HS-5 (cell line): ENCODE measurements around the gene PAEP.
"Not testable (repeated sequence)": the region's sequence is repeated elsewhere in the genome, so short reads cannot be mapped to it uniquely, and the experiment has no call there.

Experiments
- DNase-seq: peaks from one replicate; pipeline ENCODE4 v3.0.0-alpha.2; 2012; ENCODE audit warnings: low read depth

PAEP gene

DNA sequence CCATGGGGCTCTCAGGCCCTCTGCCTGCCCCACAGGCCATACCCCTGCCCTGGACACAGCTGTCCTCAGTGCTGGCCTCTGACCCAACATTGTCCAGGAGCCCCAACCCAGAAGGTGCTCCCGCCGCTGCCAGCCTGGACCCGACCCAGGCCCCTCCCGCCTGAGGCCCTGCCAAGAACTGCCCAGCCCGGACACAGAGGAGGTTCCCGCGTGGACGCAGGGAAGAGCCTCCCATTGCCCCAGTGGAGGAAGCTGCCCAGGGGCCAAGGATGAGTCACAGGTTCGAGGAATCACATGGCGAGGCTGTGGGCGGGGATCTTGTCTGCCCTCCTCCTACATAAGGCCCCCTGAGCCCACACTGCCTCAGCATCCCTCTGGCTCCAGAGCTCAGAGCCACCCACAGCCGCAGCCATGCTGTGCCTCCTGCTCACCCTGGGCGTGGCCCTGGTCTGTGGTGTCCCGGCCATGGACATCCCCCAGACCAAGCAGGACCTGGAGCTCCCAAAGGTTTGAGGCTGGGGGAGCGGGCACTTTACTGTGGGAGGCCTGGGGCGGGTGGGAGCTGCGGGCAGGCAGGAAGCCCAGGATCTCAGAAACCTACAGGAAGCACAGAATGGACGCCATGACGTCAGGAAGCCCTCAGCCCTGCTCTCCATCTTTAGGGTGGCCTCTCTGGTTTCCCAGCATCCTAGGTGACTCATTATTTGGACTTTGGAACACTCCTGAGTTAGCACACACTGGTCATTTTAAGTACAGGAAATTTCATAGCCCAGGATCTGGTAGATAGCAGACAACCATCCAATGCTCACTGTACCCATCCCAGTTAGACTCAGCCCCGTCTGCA, at the start of gene PAEP:
Gene PAEP, plus strand, starts transcription at position 366 of the 844 bp plus-strand sequence.
- no peak for DNase-seq

DNA sequence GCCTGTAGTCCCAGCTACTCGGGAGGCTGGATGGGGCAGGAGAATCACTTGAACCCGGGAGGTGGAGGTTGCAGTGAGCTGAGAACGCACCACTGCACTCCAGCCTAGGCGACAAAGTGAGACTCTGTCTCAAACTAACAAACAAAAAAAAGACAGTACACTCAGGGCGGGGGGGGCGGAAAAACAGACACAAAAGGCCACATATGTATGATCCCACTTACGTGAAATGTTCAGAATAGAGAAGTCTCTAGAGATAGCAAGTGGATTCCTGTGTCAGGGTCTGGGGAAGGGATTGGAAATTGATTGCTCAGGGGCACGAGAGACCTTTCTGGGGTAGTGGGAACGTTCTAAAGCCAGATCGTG, 49.3 kb upstream of the PAEP start:
- DNase-seq, result no peak

DNA sequence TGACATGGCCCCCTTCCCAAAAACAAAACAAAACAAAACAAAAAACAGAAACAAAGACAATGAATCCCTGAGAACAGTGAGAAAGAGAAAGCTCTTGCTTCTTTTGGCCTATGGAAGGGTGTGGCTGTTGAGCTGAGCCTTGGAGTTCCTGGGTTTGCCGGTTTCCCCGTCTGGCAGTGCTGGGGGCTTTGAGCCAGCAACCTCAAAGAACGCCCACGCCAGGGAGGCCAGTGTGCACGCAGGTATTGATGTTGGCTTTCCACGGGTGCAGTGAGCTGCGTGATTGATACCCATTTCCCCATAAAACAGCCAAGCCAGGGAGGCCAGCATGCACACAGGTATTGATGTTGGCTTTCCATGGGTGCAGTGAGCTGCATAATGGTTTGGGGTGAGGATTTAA, 48.7 kb upstream of the PAEP start:
- no peak for DNase-seq

DNA sequence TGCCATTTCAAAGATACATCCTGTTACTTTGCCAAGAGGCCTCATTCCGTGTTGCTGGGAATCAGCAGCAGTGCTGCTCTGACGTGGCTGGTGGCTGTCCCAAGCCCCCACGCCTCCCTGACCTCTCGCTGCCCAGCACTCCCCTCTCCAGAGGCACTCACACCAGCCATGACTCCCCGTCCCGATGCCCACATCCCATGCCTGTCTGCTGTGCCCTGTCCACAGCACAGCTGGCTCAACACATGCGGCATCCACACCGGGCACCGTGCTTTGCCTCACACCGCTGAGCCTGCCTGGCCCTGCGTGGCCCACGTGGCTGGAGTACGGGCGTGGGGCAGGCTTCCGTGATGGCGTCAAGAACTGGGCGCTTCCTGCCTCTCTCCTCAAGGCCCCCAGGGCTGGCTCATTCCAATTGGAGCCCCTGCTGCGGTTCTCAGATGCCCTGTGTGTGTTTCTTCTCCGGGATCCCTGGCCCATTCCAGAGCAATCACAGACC, 48.2 kb upstream of the PAEP start:
- DNase-seq, result no peak

DNA sequence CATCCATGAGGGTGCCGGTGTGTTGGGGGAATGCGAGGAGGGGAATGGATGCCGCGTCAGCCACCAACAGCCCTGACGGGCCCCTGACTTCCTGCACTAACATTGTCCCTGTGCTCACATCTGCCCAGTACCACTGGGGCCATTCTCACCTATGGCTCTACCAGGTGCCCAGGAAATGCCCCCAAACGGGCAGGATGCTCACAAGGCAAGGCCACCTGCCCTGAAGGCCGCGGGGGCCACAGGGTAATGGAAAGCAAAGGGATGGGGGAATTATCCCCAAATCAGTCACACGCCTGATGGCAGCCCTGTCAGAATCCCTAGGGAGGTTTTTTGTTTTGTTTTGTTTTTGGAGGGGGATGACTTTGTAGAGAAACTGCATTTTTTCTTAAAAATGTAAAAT, 47.6 kb upstream of the PAEP start:
- not testable (repeated sequence) for DNase-seq

DNA sequence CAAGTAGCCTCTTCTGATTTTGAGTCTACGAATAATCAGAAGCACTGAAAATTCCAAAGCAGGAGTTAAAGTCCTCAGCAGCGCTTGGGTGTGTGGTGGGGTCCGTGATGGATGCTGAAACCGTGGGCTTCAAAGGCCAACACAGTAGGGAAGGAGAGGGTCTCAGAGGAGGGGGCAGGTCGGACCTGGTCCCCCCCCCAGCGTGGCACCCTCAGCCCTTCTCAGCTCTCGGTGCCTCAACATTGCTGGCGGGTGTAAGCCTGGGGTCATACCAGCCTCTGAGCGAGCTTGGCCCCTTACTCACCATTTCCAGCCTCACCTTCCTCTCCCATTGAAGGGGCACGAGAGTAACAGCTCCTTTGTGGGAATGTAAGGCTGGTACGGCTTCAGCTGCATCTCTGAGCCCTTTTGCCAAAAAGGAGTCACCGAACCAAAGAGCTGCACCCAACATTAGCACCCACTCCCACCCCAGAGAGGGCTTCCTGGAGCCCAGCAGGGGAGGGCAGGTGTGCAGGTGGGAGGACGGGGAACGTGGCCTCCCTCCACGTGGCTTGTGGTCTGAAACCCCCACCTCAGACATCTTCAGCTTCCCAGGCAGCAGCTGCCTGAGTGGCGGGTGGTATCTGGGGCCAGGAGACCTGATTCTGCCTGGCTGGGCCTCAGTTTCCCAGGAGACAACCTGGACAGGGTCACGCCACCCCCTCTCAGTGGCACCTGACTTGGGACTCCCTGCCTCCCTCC, 47.0 kb upstream of the PAEP start:
- DNase-seq, result no peak

DNA sequence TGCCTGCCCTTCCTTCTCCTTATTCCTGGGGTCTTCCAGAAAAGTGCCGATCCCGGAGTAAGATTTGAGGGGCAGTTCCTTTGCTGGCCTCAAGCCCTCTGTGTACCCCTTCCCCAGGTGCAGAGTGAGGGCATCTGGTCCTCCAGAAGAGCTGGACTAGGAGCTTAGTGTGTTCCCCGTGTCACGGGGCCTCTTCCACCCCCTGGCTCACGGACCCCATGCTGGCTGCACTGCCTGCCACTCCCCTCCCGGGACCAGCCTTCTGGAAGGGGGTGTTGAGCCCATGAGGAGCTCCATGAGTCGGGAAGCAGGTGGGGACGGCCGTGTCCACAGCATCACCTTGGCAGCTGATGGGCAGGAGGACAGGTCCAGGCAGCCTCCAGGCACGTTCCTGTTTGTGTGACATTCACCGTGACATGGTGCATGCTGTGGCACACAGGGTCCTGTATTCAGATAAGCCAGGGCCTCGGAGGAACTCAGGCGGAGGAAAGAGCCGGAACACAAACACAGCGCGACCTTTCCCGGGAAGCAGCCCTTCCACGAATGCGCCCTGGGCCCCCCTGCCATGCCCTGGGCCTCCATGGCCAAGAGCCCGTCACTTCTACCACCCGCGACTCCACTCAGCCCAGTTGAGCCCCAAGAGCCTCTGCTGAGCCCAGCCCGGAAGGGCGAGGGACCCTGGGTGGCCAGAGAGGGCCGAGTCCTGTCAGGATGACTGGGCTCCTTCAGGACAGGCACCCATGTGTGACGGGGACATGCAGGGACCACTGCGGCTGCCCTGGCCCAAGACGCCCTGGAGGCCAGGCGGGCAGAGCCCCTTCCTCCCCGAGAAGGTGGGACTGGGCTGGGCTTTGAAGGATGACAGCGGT, 46.2 kb upstream of the PAEP start:
- DNase-seq, result no peak

DNA sequence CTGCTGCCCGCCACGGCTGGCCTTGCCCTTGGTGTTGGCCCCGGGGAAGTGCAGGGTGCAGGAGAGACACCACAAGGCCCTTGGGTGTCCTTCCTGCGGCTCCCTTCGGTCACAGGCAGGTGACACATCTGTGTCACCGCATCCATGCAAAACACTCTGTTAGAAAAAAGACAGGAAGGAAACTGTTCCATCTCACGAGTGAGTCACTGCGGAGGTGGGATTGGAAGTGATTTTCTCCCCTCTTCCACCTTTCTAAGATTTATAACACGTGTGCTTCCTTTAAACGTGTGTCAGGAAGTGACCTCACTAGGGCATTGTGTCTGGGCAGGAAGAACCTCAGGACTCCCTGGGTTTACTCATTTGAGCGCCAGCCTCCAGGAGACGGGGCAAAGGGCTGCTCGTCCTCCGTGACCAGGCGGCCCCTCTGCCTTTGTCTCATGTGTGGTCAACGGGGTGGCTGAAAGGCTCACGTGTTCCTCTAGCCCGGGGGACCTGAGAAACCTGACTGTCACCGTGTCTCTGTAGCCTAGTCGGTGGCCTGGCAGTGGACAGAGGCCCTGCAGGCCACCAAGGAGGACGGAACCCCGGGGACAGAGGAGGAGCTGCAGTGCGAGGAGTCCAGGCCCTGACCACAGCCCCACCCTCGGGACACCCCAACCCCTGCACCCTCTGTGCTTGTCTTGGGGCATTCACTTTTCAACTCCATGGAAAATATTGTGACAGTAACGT, 45.3 kb upstream of the PAEP start:
- DNase-seq, result no peak

DNA sequence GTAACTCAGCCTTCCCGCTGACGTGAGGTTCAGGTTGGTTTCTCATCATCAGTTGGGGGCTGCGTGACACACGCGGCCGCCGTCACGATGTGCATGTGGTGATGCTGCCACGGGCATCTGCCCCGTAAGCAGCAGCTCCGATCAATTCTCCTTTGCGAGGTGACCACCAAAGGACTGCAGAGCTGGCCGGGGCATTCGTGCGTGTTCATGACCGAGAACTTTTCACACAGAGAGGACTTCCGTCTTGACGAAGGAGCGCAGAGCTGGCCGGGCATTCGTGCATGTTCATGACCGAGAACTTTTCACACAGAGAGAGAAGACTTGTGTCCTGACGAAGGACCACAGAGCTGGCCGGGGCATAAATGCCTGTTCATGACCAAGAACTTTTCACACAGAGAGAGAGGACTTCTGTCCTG, 44.1 kb upstream of the PAEP start:
- DNase-seq, result no peak

DNA sequence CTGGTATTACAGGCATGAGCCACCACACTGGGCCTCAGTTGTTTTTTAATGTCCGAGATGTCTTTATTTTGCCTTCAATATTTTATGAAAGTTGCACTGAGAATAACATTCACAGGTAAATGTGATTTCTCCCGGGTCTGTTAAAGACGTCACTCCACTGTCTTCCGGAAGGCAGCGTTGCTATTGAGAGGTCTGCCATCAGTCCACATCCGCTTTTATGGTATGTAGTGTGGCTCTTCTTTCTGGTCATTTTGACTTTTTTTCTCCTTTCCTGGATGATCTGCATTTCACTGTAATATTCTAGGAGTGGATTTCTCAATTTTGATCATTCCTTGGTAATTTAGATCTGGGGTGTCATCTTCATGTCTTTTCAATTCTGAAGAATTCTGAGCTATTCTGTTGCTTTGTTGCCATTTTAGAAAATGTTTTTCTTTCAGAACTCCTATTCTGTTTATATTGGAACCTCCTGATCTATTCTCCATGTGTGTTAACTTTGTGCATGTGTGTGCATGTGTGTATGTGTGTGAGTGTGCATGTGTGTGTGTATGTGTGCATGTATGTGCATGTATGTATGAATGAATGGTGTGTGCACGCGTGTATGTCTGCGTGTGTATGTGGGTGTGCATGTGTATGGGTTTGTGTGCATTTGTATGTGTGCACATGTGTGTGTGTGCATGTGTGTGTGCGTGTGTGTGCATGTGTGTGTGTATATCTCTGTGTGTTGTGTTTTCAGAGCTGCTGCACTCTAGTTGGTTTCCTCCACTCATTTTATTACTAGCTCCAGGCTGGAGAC, 42.2 kb upstream of the PAEP start:
- DNase-seq, result no peak

DNA sequence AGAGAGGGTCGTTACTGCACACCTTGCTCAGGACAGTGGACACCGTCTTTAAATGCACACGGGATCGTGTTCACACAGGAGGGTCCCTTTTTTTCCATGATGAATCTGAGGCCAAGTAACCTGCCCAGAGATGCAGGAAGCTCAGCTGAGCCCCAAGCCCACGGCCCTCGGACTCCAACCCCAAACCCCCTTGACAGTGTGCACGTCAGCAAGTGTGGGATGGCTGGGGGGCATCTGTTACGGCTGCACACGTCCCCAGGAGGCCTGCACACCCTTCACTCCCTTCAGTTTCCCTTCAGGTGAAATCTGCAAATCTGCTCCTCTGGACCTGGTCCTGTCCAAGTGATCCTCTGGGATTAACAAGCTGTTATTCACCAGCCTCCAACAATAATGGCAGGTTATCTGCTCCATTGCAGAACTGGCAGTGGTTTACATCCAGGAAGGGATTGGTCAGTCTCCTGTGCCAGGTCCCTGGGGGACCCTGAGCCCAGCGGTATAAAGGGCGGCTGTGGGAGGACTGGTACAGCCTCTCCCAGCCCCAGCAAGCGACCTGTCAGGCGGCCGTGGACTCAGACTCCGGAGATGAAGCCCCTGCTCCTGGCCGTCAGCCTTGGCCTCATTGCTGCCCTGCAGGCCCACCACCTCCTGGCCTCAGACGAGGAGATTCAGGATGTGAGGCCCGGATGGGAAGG, 40.5 kb upstream of the PAEP start, which contains the start of gene LCN1:
Gene LCN1, plus strand, starts transcription at position 525 of the 692 bp plus-strand sequence. Its CDS starts 58 bp downstream, at position 583.
- no peak for DNase-seq

DNA sequence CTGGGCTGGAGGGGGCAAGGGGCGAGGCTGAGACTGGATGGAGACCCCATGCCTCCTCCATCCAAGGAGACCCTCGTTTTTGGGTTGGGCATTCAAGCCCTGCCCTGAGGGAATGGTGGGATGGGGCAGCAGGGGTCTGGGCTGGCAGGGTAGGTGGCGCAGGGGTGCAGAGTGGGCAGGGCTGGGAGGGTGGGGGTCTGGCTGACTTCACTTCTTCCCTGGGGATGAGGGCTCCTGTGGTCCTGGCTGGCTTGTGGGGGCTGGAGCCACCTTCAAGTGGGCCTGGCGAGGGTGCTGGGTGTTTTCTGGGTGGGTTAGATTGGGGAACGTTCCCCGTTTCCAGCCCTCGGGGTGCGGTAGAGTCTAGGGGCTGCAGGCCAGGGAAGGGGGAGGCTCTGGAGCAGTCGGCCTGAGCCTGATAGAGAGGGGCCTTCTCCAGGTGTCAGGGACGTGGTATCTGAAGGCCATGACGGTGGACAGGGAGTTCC, 39.9 kb upstream of the PAEP start:
- no peak for DNase-seq

DNA sequence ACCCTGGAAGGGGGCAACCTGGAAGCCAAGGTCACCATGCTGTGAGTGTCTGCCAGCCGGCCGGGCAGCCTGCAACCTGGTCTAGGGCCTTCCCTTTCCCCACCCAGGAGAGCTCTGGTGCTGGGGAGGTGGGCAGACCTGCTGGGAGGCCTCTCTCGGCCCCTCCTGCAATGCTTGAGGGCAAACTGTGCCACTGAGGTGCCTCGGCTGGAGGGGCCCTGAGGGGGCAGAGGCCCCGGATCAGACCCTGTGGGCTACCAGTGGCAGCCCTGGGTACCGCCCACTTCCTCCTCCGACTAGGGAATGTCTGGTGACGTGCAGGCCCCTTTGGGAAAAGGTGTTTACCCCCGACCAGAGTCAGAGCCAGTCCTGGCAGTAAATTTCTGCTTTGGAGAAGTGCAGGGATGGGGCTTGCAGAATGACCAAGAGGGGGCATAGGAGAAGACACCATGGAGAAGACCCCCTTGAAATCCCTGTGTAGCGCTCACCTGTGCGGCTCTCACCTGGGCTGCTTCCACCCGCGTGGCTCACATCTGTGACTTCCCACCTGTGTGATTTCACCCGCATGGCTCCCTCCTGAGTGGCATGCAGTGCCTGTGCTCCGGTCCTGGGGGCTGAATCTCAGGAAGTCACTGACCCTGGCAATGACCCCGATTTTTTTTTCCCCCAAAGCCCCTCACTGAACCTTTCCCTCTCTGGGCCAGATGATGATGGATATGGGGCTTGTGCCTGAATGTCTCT, 39.2 kb upstream of the PAEP start:
- DNase-seq, result no peak

DNA sequence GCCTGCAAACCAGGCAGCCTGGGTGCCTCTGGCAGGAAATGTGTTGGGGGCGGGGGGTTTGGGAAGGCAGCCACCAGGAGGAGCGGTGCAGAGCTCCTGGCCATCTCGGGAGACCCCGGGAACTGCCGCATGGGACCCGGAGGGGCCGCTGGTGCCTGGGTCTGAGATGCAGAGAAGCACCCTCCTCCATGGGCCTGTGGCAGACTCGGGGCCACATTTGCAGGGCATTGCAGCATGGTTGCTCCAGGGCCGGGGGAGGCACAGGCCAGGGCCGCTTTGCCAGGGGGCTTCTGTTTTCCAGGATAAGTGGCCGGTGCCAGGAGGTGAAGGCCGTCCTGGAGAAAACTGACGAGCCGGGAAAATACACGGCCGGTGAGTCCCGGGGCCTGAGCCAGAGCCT, 38.6 kb upstream of the PAEP start:
- DNase-seq, result no peak

DNA sequence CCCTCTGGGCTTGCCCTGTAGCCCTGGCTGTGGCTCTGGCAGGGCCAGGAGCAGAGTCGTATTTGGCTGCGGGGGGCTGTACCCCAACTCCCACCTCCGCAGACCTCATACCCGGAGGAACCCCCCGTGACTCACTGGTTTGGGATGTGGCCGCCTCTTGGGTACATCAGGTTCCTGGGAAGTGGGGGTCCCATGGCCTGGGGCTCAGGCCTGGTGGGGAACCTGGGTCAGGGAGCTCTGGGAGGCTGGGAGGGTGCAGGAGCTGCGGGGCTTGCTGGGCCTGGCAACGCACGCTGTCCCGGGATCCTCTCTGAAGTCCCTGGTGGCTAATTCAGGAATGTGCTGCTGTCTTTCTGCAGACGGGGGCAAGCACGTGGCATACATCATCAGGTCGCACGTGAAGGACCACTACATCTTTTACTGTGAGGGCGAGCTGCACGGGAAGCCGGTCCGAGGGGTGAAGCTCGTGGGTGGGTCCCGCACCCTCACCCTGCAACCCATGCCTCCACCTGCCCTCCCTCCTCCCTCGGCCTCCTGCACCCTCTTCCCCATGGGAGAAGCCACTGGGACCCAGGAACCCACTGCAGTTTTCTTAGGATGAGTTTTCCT, 37.9 kb upstream of the PAEP start:
- DNase-seq, result no peak

DNA sequence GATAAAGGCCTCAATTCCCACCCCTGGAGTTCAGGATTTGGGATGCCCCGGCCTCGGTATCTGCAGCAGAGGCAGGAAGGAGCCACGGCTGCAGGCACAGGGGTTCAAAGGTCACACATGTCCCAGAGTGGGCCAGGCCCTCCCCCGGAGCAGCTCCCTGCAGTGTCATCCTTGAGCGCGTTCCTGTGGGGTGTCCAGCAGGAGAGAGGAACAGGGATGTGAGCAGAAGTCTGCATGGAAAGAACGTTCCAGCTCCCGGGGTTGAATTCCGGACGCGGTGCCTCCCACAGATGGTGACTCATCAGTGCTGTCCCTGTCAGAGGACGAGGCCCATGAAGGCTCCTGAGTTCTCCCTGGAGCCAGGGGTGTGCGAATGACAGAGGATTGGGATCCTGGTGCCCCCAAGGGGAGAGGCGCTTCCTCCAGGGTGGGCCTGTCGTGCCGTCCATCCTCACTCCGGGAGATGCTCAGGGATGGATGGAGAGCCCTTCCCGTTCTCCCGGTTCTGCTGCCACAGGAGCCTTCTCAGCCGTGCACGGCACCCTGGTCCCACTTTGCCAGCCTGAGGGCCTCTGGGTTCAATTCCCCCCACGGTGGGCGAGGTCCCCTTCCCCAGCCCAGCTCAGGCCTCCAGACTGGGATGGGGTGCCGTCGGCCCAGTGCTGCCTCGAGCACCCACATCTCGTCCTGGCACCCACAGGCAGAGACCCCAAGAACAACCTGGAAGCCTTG, 37.3 kb upstream of the PAEP start:
- DNase-seq, result no peak

DNA sequence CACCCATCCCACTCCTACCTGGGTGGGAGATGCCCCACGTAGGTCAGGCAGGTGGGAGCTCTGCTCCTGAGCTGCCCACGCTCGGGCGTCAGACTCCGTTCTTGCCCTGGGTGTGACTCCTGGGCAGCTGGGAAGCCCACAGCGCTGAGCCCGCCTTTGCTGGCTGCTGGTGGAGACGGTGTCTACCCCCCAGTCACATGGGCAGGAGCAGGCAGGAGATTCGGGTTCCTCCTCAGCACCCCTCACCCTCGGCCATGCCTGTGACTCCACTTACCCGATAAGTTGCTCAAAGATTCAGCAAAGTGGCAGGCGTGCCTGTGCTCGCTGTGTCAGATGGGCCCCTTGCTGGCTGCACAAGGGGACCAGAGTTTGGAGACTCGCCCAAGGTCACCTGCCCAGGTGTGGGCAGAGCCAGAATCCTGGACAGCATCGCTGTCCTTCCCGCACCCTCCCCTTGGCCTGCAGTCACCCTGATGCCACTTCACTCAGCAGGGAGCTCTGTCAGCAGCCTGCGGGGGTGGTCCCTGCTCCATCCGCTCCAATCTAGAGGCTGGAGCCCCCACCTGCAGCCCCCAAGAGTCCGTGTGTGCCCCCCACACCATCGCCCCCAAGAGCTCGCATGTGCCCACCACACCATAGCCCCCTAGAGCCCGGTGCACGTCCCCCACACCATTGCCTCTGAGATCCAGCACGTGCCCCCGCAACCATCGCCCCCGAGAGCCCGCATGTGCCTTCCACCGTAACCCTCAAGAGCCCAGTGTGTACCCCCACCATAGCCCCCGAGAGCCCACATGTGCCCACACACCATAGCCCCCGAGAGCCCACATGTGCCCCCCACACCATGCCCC, 36.1 kb upstream of the PAEP start:
- no peak for DNase-seq
